Hematopoietic multipotent progenitor cell treated with erythropoietin and hydrocortisone succinate and interleukin-3 and kit ligand, for 6 days (in vitro differentiated cells): ENCODE data around the gene SEC22B.
"Not testable (repeated sequence)": the region's sequence is repeated elsewhere in the genome, so short reads cannot be mapped to it uniquely, and the experiment has no call there.

Experiments
- DNase-seq: peaks from one replicate; pipeline ENCODE4 v3.0.0-alpha.2; 2015

SEC22B gene

DNA sequence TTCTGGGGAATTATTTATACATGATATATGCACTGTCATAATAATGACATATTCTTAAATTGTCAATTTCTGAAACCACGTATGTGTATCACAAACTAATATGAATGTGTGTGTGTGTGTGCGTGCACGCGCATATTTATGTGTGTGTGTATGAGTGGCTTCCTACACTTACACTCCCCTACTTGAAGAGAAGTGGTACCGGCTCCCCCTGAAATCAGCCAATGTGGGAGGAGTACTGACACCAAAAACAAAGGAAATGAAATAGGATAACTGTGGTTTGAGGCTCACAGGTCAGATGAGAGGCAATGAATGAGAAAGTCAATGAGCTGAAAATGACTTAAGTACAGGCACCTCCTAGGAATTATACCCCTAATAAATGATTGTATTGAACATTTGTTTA lies 64.1 kb downstream of the SEC22B start:
- not testable (repeated sequence) for DNase-seq

DNA sequence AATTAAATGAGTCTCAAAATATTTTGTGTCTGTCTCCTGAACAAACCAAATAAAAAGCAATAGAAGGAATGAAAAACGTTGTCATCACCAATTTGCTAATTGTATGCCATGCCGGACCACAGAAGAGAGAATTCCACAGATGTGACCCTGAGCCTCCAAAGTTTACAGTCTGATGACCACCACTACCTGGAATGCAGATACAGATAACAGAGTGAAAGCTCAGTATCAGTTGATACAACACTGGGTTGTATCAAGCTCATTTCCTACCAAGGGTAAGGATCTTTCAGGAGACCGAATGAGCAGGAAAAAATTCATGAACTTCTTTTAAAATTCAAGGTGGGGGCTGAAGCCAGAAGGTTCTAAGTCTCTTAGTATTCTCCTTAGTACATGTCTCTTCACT lies 64.5 kb downstream of the SEC22B start:
- DNase-seq, result not testable (repeated sequence)

DNA sequence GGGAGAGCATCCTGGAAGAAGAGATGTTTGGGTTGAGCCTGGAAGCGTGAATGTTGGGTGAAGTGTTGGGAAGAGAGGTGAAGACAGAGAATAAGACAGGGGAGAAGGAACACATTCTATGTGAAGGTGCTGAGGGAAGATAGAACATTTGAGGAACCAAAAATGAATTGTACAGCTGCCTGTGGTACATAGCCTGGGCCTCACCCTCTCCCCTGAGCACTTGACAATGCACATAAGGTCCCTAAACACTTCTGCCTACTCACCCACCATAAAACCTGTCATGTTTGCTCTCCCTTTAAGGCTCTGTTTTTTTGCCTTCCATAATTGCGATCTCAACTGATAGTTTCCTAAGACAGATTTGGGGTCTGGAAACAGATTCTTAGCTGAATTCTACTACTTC lies 65.3 kb downstream of the SEC22B start:
- not testable (repeated sequence) for DNase-seq

DNA sequence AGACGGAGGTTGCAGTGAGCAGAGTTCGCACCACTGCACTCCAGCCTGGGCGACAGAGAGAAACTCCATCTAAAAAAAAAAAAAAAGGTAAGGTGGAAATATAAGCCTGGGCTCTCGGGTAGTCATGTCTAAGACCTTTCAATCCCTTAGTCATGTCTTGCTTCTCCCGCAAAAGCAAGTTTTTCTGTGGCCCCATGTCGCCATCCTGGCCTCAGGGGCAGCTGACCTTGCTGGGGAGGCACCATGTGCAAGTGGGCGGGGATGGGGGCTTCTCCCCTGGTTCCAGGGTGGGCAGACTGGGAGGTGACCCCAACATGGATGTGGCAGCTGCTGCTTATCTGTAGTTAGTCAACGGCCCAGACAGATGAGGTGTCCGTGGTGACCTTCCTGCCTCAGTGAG lies 66.7 kb downstream of the SEC22B start:
- DNase-seq, result not testable (repeated sequence)

DNA sequence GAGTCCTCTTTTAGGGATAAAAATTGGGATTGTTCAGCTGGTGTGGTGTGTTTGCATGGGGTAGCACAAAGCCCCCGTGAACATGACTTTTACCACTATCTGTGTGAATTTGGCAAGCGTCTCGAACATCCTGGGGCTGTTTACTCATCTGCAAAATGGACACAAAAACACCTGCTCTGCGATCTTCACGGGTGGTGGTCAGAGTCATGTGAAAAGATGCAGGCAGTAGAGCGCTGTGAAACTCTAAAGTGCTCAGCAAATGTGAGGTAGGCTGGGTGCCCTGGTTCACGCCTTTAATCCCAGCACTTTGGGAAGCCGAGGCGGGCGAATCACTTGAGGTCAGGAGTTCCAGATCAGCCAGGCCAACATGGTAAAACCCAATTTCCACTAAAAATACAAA lies 67.1 kb downstream of the SEC22B start:
- DNase-seq, result not testable (repeated sequence)

DNA sequence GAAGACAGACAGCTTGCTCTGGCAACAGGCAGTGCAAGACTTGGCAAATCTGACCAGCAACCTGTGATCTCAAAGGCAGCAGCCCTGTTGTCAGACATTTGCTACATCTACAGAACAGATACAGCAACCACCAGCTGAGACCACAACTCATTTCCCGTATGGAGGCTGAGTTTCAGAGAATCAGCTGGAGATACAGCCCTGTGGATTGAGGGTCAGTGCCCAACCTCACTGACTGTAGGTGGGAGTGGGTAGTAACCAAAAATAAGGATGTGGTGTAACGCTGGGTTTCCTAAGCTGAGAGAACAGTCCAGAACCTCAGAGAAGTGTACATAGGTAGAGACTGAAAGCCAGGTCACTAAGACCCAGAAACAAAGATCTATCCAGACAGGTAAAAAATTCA lies 71.0 kb downstream of the SEC22B start:
- DNase-seq, result not testable (repeated sequence)

DNA sequence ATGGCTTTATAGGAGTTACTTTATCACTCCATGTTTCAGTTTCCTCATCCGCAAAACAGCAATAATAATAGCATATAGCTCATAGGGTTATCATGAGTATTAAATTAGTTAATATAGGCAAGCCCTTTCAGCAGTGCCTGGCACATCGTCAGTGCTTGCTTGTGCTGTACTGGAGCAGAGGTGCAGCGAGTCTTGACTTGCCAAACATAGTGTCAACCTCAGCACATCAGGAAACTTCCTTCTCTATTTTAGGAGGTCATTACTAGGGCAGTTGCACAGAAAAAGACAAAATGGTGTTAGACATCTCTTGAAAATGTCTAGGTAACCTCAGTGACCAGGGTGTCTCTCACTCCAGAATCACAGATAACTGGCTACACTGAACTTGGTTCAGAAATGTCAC lies 72.6 kb downstream of the SEC22B start:
- DNase-seq, result not testable (repeated sequence)

DNA sequence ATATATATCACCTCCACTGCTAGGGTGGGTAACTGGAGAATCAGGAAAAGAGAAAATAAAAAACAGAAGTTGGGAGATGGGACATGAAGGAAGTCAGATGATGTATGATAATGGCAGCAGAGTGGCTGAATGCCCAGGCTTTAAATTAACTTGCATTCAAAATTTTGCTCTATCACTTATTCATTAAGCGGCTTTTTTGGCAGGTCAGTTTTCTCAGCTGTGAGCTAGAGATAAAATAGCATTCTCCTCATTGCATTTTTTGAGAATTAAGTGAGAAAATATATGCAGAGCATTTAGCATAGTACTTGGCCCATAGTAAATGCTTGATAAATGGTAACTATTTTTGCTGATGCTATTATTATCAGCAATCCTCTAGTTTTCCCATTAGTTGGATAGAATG lies 74.7 kb downstream of the SEC22B start:
- peak; percentile 7 for DNase-seq
